HG03280 (cell line): Measurements from ENCODE around the gene SUPV3L1.

Experiments used
- ATAC-seq: cut with Tn5 transposase; IDR thresholded peaks from one replicate; pipeline ENCODE4 v1.9.1; 2021; ENCODE audit warnings: mild to moderate bottlenecking, moderate library complexity; ENCODE audit not compliant: unreplicated experiment

The SUPV3L1 gene

DNA sequence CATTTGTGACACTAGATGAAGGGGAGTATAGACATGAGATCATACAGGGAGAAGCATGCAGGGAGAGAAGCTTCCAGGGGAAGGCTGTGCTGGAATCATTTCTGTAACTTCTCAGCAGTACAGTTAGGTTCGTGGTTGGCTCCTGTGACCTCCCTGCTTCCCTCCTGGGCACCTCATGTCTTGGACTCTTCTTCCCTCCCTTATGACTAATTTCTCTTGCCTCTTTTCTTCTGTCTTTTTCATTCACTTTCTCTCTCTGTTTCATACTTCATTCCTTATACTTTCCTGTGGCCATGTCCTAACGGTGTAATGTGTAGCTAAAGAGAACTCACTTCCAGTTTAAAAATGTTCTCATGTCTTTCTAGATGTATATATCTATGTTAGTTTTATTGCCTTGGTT, 21.0 kb downstream of the SUPV3L1 start:
- no peak for ATAC-seq

DNA sequence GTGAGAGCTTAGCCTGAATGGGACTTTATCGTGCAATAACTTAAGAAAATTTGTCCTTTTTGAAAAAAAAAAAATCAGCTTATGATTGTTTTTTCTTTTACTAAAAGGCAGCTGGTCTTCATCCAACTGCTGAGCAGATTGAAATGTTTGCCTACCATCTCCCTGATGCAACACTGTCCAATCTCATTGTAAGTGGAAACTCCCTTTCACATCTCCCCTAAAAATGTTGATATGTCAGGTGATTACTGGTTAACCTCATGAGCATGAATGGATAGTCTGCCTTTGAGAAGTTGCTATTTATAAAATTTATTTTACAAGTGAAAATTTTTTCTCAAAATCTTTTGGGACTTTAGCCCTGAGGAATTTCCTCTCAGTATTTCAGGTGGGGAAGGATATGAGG, 22.3 kb downstream of the SUPV3L1 start:
- no peak for ATAC-seq

GRCh38 chr10:69208761-69209160, 28.7 kb downstream of the SUPV3L1 start:
- no peak for ATAC-seq

DNA sequence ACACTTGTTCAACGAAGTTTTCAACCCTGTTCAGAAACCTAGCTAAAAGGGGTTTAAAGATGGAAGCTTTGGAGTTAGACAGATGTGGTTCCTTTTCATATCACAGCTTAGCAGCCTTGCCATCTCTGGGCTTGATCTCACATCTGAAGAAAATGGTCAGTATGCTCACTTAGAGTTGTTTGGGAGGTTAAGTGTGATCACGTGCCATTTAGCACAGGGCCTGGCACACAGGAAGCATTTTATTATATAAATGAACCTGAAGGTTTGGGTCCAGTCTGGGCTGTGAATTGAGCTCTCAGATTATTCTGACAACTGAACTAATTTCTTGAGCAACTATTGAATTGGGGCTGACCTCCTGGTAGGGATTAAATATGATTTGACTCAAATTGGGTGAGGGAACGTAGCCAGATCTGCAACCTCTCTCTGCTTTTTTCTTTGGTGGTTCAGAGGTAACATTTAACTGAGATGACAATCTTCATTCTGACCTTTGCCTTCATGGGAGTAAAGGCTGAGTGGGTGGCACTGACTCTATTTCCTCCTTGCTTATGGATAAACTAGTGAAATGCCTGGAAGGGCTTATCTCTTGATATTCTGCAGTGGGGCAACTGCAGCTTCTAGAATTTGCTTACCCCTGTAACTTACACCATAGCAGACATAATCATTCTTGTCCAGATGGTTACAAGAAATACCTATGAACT, 29.9 kb downstream of the SUPV3L1 start:
- ATAC-seq, result no peak

DNA sequence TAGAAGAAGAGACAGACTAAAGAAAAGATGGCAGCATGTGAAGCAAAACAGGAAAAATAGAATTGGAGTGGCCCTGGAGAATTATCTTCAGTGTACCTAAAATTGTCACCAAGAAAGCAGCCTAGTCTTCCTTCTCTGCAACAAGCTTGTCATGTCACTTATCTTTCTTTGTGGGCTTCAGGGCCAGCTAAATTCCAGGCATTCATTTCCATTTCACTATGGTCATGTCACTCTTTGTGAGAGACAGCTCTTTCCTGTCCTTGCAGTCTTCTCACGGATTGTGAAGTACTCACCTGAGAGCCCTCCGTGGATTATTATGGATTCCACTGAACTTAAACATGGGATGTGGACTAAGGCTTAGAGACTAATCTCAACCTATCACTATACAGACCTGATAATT, 31.1 kb downstream of the SUPV3L1 start:
- ATAC-seq, result no peak

- ATAC-seq, result no peak
Measured at GRCh38 chr10:69211524-69211923, 31.5 kb downstream of the SUPV3L1 start.

DNA sequence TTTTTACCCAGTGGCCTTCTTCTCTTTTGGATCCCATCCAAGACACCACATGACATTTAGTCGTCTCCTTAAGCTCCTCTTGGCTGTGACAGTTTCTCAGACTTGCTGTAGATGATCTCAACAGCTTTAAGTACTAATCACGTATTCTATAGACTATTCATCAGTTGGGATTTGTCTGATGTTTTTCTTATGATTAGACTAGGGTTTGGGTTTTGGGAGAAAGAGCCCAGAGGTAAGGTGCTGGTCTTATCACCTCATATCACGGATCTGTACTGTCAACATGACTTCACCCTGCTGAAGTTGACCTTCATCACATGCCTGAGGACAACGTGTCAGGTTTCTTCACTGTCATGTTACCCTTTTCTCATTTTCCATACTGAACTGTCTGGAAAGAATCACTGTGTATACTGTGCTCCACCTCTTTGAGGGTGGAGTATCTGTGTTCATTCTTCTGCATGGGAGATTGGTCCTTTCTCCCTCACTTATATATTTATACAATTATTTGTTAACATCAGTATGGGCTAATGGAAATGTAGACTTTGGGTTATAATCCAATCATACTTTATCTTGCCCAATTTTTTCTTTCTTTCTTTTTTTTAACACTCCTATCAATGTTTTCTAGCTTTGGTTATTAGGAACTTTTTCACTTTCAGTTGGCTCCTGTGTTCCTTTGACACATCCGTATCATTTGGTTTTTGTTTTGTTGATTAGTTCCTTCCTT, 33.7 kb downstream of the SUPV3L1 start:
- no peak for ATAC-seq

DNA sequence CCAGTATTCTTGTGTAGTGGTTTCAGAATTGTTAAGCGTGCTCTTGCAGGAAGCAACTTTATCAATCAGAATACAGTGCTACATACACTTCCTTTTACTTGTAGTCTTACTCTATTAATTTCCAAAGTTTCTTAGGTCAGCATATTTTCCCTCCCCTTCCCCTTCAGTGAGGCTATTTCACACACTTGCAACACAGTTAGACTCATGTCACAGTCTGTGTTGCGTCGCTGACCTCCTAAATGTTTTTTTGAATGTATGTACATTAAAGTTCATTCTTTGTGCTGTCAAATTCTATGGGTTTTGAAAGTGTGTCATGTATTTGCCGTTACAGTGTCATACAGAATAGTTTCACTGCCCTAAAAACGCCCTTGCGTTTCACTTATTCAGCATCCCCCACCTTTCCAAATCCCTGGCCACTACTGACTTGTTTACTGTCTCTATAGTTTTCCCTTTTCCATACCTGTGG, 34.7 kb downstream of the SUPV3L1 start:
- no peak for ATAC-seq

DNA sequence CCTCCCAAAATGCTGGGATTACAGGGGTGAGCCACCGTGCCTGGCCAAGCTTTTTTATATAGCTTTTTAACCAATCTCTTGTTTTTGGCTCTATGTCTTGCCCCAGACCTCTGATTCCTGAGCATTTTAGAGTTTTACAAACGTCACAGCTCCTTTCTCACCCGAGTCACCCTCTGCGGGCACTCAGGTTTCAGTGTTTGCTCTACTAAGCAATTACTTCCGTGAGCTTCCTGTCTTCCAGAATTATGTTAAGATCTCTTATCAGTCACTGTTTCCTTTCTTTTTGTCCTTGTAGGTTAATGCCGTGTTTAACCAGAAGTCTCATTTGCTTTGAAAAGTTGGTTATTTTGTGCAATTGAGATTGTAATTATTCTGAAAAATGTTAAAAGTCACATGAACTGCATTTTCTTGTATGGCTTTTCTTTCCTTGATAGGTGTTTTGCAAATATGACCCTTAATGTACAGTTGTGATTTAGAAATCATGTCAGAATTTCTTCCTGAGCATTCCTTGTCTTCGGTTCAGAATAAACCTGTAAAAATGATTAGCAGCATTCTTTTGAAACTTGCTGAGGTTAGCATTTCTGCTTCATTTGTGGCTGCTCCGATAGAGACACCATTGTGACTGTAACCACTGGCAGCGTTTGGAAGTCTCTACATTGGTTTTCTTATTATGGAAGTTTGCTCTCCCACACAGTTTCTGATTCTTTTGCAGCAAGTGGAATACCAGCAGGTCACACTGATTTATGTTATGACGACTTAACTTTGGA, 35.6 kb downstream of the SUPV3L1 start:
- ATAC-seq, result no peak

- no peak for ATAC-seq
Measured at GRCh38 chr10:69216577-69217118, 36.6 kb downstream of the SUPV3L1 start.

- ATAC-seq, result no peak
Measured at GRCh38 chr10:69217119-69217754, 37.2 kb downstream of the SUPV3L1 start.

- no peak for ATAC-seq
Measured at GRCh38 chr10:69218831-69219230, 38.8 kb downstream of the SUPV3L1 start.

GRCh38 chr10:69220041-69220451, 40.0 kb downstream of the SUPV3L1 start, which contains the start of gene HKDC1:
Gene HKDC1, plus strand, starts transcription at chr10:69220332. Its CDS starts 104 bp downstream, at chr10:69220436.
- ATAC-seq, result no peak

GRCh38 chr10:69220507-69220906, 40.5 kb downstream of the SUPV3L1 start:
- ATAC-seq, result no peak

- peak; percentile 93 for ATAC-seq
Measured at GRCh38 chr10:69222157-69223027, 42.4 kb downstream of the SUPV3L1 start.

DNA sequence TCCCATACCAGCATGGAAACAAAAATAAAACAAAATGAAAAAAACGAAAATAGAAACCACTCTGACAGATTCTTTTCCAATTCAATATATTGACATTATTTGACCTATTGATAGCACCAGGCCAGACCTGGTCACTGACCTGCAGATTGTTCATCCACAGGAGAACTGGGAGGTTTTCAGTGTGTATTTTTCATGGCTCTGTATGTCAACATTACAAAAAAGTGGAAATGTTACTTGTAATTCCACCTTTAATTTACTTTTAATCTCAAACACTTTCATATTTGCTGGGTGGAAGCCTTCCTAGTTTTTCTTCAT, 43.0 kb downstream of the SUPV3L1 start:
- ATAC-seq, result no peak

GRCh38 chr10:69224862-69225657, 45.0 kb downstream of the SUPV3L1 start:
- no peak for ATAC-seq

DNA sequence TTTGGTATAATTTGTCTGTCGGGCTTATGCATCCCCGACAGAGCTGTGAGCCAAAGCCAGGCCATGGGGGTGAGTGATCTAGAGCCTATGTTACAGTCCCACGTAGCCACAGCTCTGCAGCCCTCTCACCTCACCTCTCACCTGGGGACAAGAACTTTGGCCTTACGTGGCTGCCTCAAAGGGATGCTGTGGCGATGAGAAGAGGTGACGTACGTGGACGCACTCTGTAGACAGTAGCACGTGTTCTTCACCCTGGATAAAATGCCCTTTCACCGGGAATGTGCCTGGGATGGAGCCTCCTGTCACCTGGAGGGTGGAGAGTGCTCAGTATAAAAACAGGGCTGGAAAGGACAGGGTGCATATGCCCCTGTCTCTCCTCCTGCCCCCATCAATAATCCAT, 45.6 kb downstream of the SUPV3L1 start:
- no peak for ATAC-seq

DNA sequence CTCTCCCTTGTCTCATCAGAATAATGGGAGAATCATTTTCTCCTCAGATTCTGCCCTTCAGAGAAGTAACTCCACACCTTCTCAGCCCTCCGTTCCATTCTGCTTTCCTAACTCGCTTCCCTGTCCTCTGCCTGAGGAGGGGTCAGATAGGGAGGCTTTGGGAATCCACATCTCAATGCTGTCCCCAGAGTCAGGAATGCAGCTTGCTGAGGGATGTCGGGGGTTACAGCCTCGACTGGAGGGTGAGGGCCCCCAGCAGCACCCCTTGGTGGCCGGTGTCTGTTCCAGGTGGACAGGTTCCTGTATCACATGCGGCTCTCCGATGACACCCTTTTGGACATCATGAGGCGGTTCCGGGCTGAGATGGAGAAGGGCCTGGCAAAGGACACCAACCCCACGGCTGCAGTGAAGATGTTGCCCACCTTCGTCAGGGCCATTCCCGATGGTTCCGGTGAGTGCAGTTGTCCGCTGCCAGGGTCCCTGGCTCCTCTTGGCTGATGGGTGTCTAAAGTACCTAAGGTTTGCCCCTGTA, 47.0 kb downstream of the SUPV3L1 start:
- ATAC-seq, result no peak
